Measurements from ENCODE around the gene JMY.

DNA sequence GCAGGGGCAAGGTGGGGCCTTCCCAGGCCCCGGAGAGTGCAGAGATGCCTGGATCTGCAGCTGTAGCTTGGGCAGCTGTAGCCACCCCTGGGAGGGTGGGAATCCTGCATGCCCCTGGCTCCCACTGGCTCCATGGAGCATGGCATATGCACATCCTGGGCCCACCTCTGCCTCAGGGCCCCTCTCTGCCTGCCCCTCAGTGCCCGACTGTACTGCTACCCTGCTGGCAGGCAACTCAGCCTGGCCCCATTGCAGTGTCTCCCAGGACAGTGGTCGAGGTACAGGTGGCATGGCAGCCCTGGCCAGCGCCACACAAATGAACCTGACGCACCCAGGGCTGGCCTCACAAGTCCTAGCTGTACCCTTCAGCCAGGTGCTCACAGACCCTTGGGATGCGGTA is 23.9 kb downstream of the JMY start:
- no peak for TF ChIP-seq PBX3 (IDR thresholded peaks at IDR 0.05)
- TF ChIP-seq CTCF (IDR thresholded peaks at IDR 0.05): no peak
- no peak for TF ChIP-seq POLR2A (IDR thresholded peaks at IDR 0.05; ENCODE audit: low read length)
- TF ChIP-seq CEBPB (IDR thresholded peaks at IDR 0.05): no peak
- no peak for TF ChIP-seq EP300 (IDR thresholded peaks at IDR 0.05)
- no peak for TF ChIP-seq FOSL2 (IDR thresholded peaks at IDR 0.05)
- no peak for TF ChIP-seq FOSL2 (CRISPR knock-in tag; IDR thresholded peaks at IDR 0.05)
- TF ChIP-seq MAX (IDR thresholded peaks at IDR 0.05): no peak

Data from A549 (cell line).